GM18499 (cell line): Measurements from ENCODE around the gene ABR.
"Not testable (repeated sequence)": the region's sequence is repeated elsewhere in the genome, so short reads cannot be mapped to it uniquely, and the experiment has no call there.

Source experiments
- ATAC-seq: cut with Tn5 transposase; IDR thresholded peaks from one replicate; pipeline ENCODE4 v1.9.1; 2021; ENCODE audit warnings: moderate number of reproducible peaks; ENCODE audit not compliant: insufficient read depth, unreplicated experiment

The ABR gene

GRCh38 chr17:975371-975915 is 204.3 kb downstream of the ABR start:
- ATAC-seq, result no peak

GRCh38 chr17:974778-975177 is 205.0 kb downstream of the ABR start:
- not testable (repeated sequence) for ATAC-seq

- no peak for ATAC-seq
These were observed 206.7 kb downstream of the ABR start for GRCh38 chr17:973053-973452.

GRCh38 chr17:971861-972260 is 207.9 kb downstream of the ABR start:
- ATAC-seq, result not testable (repeated sequence)

GRCh38 chr17:970364-970763 is 209.4 kb downstream of the ABR start:
- ATAC-seq, result no peak

GRCh38 chr17:969811-970355 is 209.9 kb downstream of the ABR start:
- no peak for ATAC-seq

- no peak for ATAC-seq
These were observed 210.7 kb downstream of the ABR start for GRCh38 chr17:968812-969730.

- ATAC-seq, result no peak
These were observed 212.7 kb downstream of the ABR start for GRCh38 chr17:967122-967521.

GRCh38 chr17:965311-965989 is 214.3 kb downstream of the ABR start:
- no peak for ATAC-seq

GRCh38 chr17:964876-965275 is 214.9 kb downstream of the ABR start:
- no peak for ATAC-seq

GRCh38 chr17:962670-963069 is 217.1 kb downstream of the ABR start:
- ATAC-seq, result no peak

GRCh38 chr17:962166-962565 is 217.6 kb downstream of the ABR start:
- no peak for ATAC-seq

- ATAC-seq, result no peak
These were observed 220.9 kb downstream of the ABR start for GRCh38 chr17:958712-959451.

GRCh38 chr17:957856-958421 is 221.8 kb downstream of the ABR start:
- no peak for ATAC-seq

GRCh38 chr17:956905-957304 is 222.9 kb downstream of the ABR start:
- no peak for ATAC-seq

GRCh38 chr17:954431-955164 is 225.2 kb downstream of the ABR start:
- no peak for ATAC-seq

GRCh38 chr17:953767-954166 is 226.0 kb downstream of the ABR start:
- ATAC-seq, result no peak
